IMR-90 (cell line): Measurements from ENCODE around the gene DAPK1. TPM values are rescaled to one million over a fixed set of nuclear protein-coding genes. Genes with fewer than 3 reads are reported as not detected.

Experiments used
- ATAC-seq: fragments of 200-7000 bp; cut with Tn5 transposase; 2 replicates; pipeline ENCODE4 v1.9.1; 2020; ENCODE audit warnings: low read depth, mild to moderate bottlenecking, moderate library complexity
- BruUV-seq: library from RNA; stranded (reverse); fragments of 400-500 nt; replicated peaks from 2 replicates; lab custom pipeline; 2021; lab: Mats Ljungman, UMichigan
- CTCF ChIA-PET: fragments of 300-600 bp; formaldehyde crosslinking; extraction: SDS; loops from one replicate; lab custom pipeline; 2021; ENCODE audit warnings: antibody characterized with exemption; lab: Yijun Ruan, JAX
- POLR2A ChIA-PET: fragments of 300-600 bp; sonication (Branson Sonifier 250); formaldehyde crosslinking; loops from one replicate; lab custom pipeline; 2022; ENCODE audit warnings: antibody characterized with exemption; ENCODE audit not compliant: unreplicated experiment; lab: Charles Lee
- DNase-seq: peaks from one replicate; pipeline ENCODE4 v3.0.0; 2013
- H2AFZ ChIP-seq: replicated peaks from 2 replicates; pipeline ENCODE3; 2013; ENCODE audit warnings: low read length, mild to moderate bottlenecking; ENCODE audit not compliant: poor library complexity
- H2AK5ac ChIP-seq: 2 replicates; pipeline ENCODE4 v1.6.1; 2013; ENCODE audit warnings: low read depth, low read length, inconsistent platforms
- H2AK9ac ChIP-seq: replicated peaks from 2 replicates; pipeline ENCODE3; 2013; ENCODE audit warnings: mild to moderate bottlenecking, low read depth, low read length, moderate library complexity; ENCODE audit not compliant: poor library complexity
- H2BK120ac ChIP-seq: 2 replicates; pipeline ENCODE4 v1.6.1; 2013; ENCODE audit warnings: low read depth, low read length, inconsistent platforms
- H2BK15ac ChIP-seq: 3 replicates; pipeline ENCODE4 v1.6.1; 2013; ENCODE audit warnings: low read depth, low read length, inconsistent platforms
- H2BK20ac ChIP-seq: 2 replicates; pipeline ENCODE4 v1.6.1; 2013; ENCODE audit warnings: low read depth, mild to moderate bottlenecking, inconsistent platforms, low read length, moderate library complexity
- H2BK5ac ChIP-seq: 2 replicates; pipeline ENCODE4 v1.6.1; 2013; ENCODE audit warnings: mild to moderate bottlenecking, low read depth, low read length, inconsistent platforms; ENCODE audit not compliant: poor library complexity, severe bottlenecking
- H3K14ac ChIP-seq: replicated peaks from 2 replicates; pipeline ENCODE4 v1.6.1; 2013; ENCODE audit warnings: low read depth, low read length, inconsistent platforms
- H3K18ac ChIP-seq: 2 replicates; pipeline ENCODE4 v1.6.1; 2013; ENCODE audit warnings: low read depth, low read length, control low read depth
- H3K23ac ChIP-seq: 2 replicates; pipeline ENCODE4 v1.6.1; 2013; ENCODE audit warnings: low read depth, low read length, inconsistent platforms
- H3K27ac ChIP-seq: 2 replicates; pipeline ENCODE4 v1.5.1; 2013; ENCODE audit warnings: mild to moderate bottlenecking, control low read depth, low read length; ENCODE audit not compliant: insufficient read depth
- H3K27me3 ChIP-seq: 2 replicates; pipeline ENCODE4 v1.6.1; 2013; ENCODE audit warnings: low read length; ENCODE audit not compliant: control insufficient read depth, insufficient read depth
- H3K36me3 ChIP-seq: 2 replicates; pipeline ENCODE4 v1.6.1; 2013; ENCODE audit warnings: low read length, mixed read lengths; ENCODE audit not compliant: control insufficient read depth, insufficient read depth
- H3K4ac ChIP-seq: 2 replicates; pipeline ENCODE4 v1.6.1; 2013; ENCODE audit warnings: low read depth, low read length, inconsistent platforms
- H3K4me1 ChIP-seq: 2 replicates; pipeline ENCODE4 v1.6.1; 2013; ENCODE audit warnings: low read length, mixed read lengths; ENCODE audit not compliant: control insufficient read depth, insufficient read depth
- H3K4me2 ChIP-seq: 2 replicates; pipeline ENCODE4 v1.6.1; 2013; ENCODE audit warnings: low read depth, mild to moderate bottlenecking, control low read depth, low read length, moderate library complexity
- H3K4me3 ChIP-seq: 2 replicates; pipeline ENCODE4 v1.5.1; 2013; ENCODE audit warnings: low read depth, mild to moderate bottlenecking, control low read depth, low read length, moderate library complexity; ENCODE audit not compliant: insufficient read depth
- H3K56ac ChIP-seq: 2 replicates; pipeline ENCODE4 v1.6.1; 2013; ENCODE audit warnings: low read length, inconsistent platforms; ENCODE audit not compliant: insufficient read depth; ENCODE audit errors: extremely low read depth
- H3K79me1 ChIP-seq, 2 experiments: 2 replicates each; pipeline ENCODE4 v1.6.1; 2013; ENCODE audit warnings: low read length in 2 of 2, inconsistent platforms in 1 of 2, low read depth in 1 of 2
- H3K9ac ChIP-seq: 2 replicates; pipeline ENCODE4 v1.6.1; 2013; ENCODE audit warnings: low read depth, low read length, control low read depth
- H3K9me1 ChIP-seq: 2 replicates; pipeline ENCODE4 v1.6.1; 2013; ENCODE audit warnings: low read length, inconsistent platforms; ENCODE audit not compliant: insufficient read depth
- H3K9me3 ChIP-seq: 2 replicates; pipeline ENCODE4 v1.6.1; 2013; ENCODE audit warnings: low read length; ENCODE audit not compliant: control insufficient read depth, insufficient read depth
- H4K20me1 ChIP-seq: 2 replicates; pipeline ENCODE4 v1.6.1; 2013; ENCODE audit warnings: low read length, inconsistent platforms; ENCODE audit not compliant: insufficient read depth
- H4K5ac ChIP-seq: 2 replicates; pipeline ENCODE4 v1.6.1; 2013; ENCODE audit warnings: mild to moderate bottlenecking, low read depth, low read length, control low read depth
- H4K8ac ChIP-seq, 2 experiments: 2 replicates each; pipeline ENCODE4 v1.6.1; 2013; ENCODE audit warnings: low read depth in 2 of 2, low read length in 2 of 2, control low read depth in 1 of 2, inconsistent platforms in 1 of 2
- H4K91ac ChIP-seq: 2 replicates; pipeline ENCODE4 v1.6.1; 2013; ENCODE audit warnings: low read depth, low read length, inconsistent platforms; ENCODE audit not compliant: insufficient read depth
- BHLHE40 ChIP-seq: fragments of 150-350 bp; IDR thresholded peaks from 2 replicates; pipeline ENCODE4 v1.6.1; 2016; ENCODE audit warnings: mild to moderate bottlenecking, low read depth, low read length
- CEBPB ChIP-seq: IDR thresholded peaks from 2 replicates; pipeline ENCODE4 v1.6.1; 2012; ENCODE audit warnings: low read depth, low read length, improper control_type of control experiment
- CTCF ChIP-seq: conservative IDR thresholded peaks from 2 replicates; pipeline ENCODE4 v1.5.1; 2012; ENCODE audit warnings: mild to moderate bottlenecking, low read depth, low read length, improper control_type of control experiment
- FOS ChIP-seq: fragments of 150-350 bp; IDR thresholded peaks from 2 replicates; pipeline ENCODE4 v1.6.1; 2016; ENCODE audit warnings: low read depth, low read length
- MAZ ChIP-seq: IDR thresholded peaks from 2 replicates; pipeline ENCODE4 v1.6.1; 2012; ENCODE audit warnings: low read depth, mild to moderate bottlenecking, low read length, improper control_type of control experiment, moderate library complexity, borderline replicate concordance
- POLR2A ChIP-seq: IDR thresholded peaks from 2 replicates; pipeline ENCODE4 v1.6.1; 2012; ENCODE audit warnings: mild to moderate bottlenecking, low read depth, low read length
- whole genome bisulfite sequencing, 2 experiments: methylation state at CpG; one replicate each; pipeline versions ENCODE4 v1.1.5 to v1.1.7; 2013; ENCODE audit warnings: missing lambda C conversion rate in 2 of 2; ENCODE audit not compliant: insufficient read length in 1 of 2; ENCODE audit errors: extremely low coverage in 2 of 2; 5-methylcytosine and 5-hydroxymethylcytosine counted together
- dilution Hi-C: fragments of 300-500 bp; cut with HindIII; formaldehyde crosslinking; loops from one replicate; pipeline ENCODE4 v1.14.3; 2018; ENCODE audit warnings: low sequenced_read_pairs; ENCODE audit not compliant: unreplicated experiment
- in situ Hi-C: fragments of 300-500 bp; cut with MboI; formaldehyde crosslinking; loops from 3 replicates; pipeline ENCODE4 v1.14.3; 2019; ENCODE audit warnings: low sequenced_read_pairs, inconsistent platforms, mixed read lengths
- intact Hi-C: fragments of 100-400 bp; cut with micrococcal nuclease; formaldehyde crosslinking; loops from 2 replicates; pipeline ENCODE4 v1.10.0; 2022
- polyA plus RNA-seq, 3 experiments: library from polyadenylated mRNA; depleted of rRNA; stranded (reverse); fragments of >200 nt; gene quantifications; 2 replicates each; pipeline ENCODE4 v1.2.3, GENCODE V29; 2012; ENCODE audit warnings: low replicate concordance in 1 of 3
- total RNA-seq: library from RNA; depleted of rRNA; stranded (reverse); fragments of >200 nt; gene quantifications from 2 replicates; pipeline ENCODE4 v1.2.3, GENCODE V29; 2012
- TF ChIP-seq, protein P1 (sequence below): fragments of 150-350 bp; IDR thresholded peaks from 2 replicates; pipeline ENCODE4 v1.6.1; 2016; ENCODE audit warnings: low read depth, mild to moderate bottlenecking, low read length, moderate library complexity, borderline replicate concordance

Gene DAPK1
- total and polyA plus RNA-seq, 2 of the 4 experiments (the other 2 are of a cell fraction), result under 0.01 to 0.03 TPM

DNA sequence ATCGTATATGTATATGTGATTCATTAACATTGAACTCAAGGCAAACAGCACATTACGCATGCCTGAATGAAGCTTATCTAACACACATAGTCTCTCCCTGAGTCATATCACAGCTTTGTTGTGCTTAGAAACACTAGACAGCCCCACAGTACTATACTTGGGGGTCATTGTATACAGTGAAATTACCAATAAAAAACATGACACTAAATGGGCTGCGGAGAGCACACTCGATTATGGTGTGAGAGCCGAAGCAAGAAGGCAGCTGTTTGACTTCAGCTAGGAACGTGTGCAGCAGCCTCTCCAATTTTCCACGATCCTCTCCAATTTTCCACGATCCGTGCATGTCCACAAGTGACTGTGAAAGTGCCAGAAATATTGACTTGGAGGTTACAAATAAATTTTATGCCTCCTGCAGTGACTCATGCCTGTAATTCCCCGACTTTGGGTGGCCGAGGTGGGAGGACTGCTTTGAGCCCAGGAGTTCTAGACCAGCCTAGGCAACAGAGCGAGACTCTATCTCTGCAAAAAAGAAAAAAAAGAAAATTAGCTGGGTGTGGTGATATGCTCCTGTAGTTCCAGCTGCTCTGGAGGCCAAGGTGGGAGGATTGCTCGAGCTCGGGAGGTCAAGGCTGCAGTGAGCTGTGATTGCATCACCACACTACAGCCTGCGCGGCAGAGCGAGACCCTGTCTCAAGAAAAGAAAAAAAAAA is 102.4 kb downstream of the DAPK1 start:
- H3K14ac ChIP-seq, result no peak overlapping the region
- no peak overlapping the region for H2AFZ ChIP-seq
- ATAC-seq (peak; percentile 99), DNase-seq (peak; percentile 94)
- H3K9ac ChIP-seq, result no peak overlapping the region
- peak overlapping the region; percentile 64 for H3K4me2 ChIP-seq
- H3K27ac ChIP-seq, result peak overlapping the region; percentile 18; the same call in 1 of the 2 replicates
- intact Hi-C loops (loop anchor here (5.0 kb wide), 1 partner anchor 263 kb away; no protein-coding TSS in a partner anchor), in situ Hi-C loops (no loop called here), dilution Hi-C loops (no loop called here)
- H2BK5ac ChIP-seq, result no peak overlapping the region
- no peak overlapping the region for H3K23ac ChIP-seq
- BruUV-seq, result no TSS peak
- no CpG with 5 or more reads among the region's 17 CpGs for WGBS, 2 experiments
- no peak overlapping the region for H3K4me3 ChIP-seq
- ChIA-PET POLR2A (no interaction called here), CTCF (interaction anchor here (0.7 to 1.1 kb wide), 2 partner anchors 262 to 1014 kb away, joined by 3 read pairs; no protein-coding TSS in a partner anchor)
- H3K27me3 ChIP-seq, result peaks cover 2% of the 10 kb centered on the region; the same call in 1 of the 2 replicates
- no peak overlapping the region for H2BK120ac ChIP-seq
- no peak overlapping the region for H2AK5ac ChIP-seq
- TF ChIP-seq POLR2A (no peak), CEBPB (peak; percentile 50; the same call in 1 of the 2 replicates), BHLHE40 (no peak), FOS (peak; percentile 81), CTCF (no peak), MAZ (no peak)
- TF ChIP-seq, protein P1, sequence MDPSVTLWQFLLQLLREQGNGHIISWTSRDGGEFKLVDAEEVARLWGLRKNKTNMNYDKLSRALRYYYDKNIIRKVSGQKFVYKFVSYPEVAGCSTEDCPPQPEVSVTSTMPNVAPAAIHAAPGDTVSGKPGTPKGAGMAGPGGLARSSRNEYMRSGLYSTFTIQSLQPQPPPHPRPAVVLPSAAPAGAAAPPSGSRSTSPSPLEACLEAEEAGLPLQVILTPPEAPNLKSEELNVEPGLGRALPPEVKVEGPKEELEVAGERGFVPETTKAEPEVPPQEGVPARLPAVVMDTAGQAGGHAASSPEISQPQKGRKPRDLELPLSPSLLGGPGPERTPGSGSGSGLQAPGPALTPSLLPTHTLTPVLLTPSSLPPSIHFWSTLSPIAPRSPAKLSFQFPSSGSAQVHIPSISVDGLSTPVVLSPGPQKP, result no peak
- H2BK15ac ChIP-seq, result no peak overlapping the region
- H4K20me1 ChIP-seq, result no peaks in the 10 kb centered on the region
- H4K5ac ChIP-seq, result no peak overlapping the region
- H3K4ac ChIP-seq, result no peak overlapping the region
- no peaks in the 10 kb centered on the region for H3K79me1 ChIP-seq
- no peak overlapping the region for H4K91ac ChIP-seq
- H3K56ac ChIP-seq, result no peak overlapping the region
- no peak overlapping the region for H2BK20ac ChIP-seq
- no peaks in the 10 kb centered on the region for H3K9me3 ChIP-seq
- no peak overlapping the region for H2AK9ac ChIP-seq
- H3K18ac ChIP-seq, result peak overlapping the region; percentile 25; the same call in 1 of the 2 replicates
- H3K36me3 ChIP-seq, result no peaks in the 10 kb centered on the region
- H3K9me1 ChIP-seq, result no peaks in the 10 kb centered on the region
- H3K4me1 ChIP-seq, result peaks cover 13% of the 10 kb centered on the region
- H4K8ac ChIP-seq, result no peak overlapping the region
